KMS-11 (cell line): Measurements from ENCODE around the gene PNLIPRP2.

Experiments
- H2AFZ ChIP-seq: fragments of 200-600 bp; sonication (generic); 2 replicates; pipeline ENCODE4 v1.6.1; 2016; ENCODE audit warnings: antibody characterized with exemption, mixed run types, low read depth
- H3K27ac ChIP-seq: fragments of 200-600 bp; sonication (generic); 2 replicates; pipeline ENCODE4 v1.6.1; 2016; ENCODE audit warnings: mild to moderate bottlenecking, mixed run types
- H3K27me3 ChIP-seq: fragments of 200-600 bp; sonication (generic); 2 replicates; pipeline ENCODE4 v1.6.1; 2017; ENCODE audit warnings: mild to moderate bottlenecking, low read depth, mixed run types, moderate library complexity; ENCODE audit not compliant: insufficient read depth
- H3K36me3 ChIP-seq: fragments of 200-600 bp; sonication (generic); 2 replicates; pipeline ENCODE4 v1.6.1; 2017; ENCODE audit warnings: mild to moderate bottlenecking, mixed run types; ENCODE audit not compliant: insufficient read depth
- H3K4me1 ChIP-seq: fragments of 200-600 bp; sonication (generic); 2 replicates; pipeline ENCODE4 v1.6.1; 2016; ENCODE audit warnings: mild to moderate bottlenecking, low read depth, mixed run types; ENCODE audit not compliant: poor library complexity, severe bottlenecking
- H3K4me2 ChIP-seq: fragments of 200-600 bp; sonication (generic); 2 replicates; pipeline ENCODE4 v1.7.0; 2016; ENCODE audit warnings: mild to moderate bottlenecking, mixed run types
- H3K4me3 ChIP-seq: fragments of 200-600 bp; sonication (generic); IDR thresholded peaks from 2 replicates; pipeline ENCODE4 v1.6.1; 2017; ENCODE audit warnings: low read depth, low read length, mixed read lengths; ENCODE audit not compliant: insufficient read depth
- H3K79me2 ChIP-seq: fragments of 200-600 bp; sonication (generic); 2 replicates; pipeline ENCODE4 v1.6.1; 2016; ENCODE audit warnings: low read depth, mixed run types; ENCODE audit not compliant: insufficient read depth
- H3K9ac ChIP-seq: fragments of 200-600 bp; sonication (generic); 2 replicates; pipeline ENCODE4 v1.6.1; 2016; ENCODE audit warnings: mild to moderate bottlenecking, mixed run types
- H4K20me1 ChIP-seq: fragments of 200-600 bp; sonication (generic); 2 replicates; pipeline ENCODE4 v1.6.1; 2016; ENCODE audit warnings: mild to moderate bottlenecking, mixed run types; ENCODE audit not compliant: insufficient read depth
- TF ChIP-seq, protein P1 (sequence below): fragments of 200-600 bp; sonication (generic); conservative IDR thresholded peaks from 2 replicates; pipeline ENCODE4 v1.6.1; 2017; ENCODE audit warnings: low read depth, mild to moderate bottlenecking, antibody characterized with exemption, low read length, moderate library complexity, mixed read lengths

PNLIPRP2 gene

GRCh38 chr10:116602648-116603400 lies 17.9 kb upstream of the PNLIPRP2 start:
- Histone ChIP-seq H2AFZ (no peak overlapping the region), H3K4me2 (no peak overlapping the region), H3K4me1 (no peaks in the 10 kb centered on the region), H3K4me3 (no peak overlapping the region), H3K27ac (no peak overlapping the region), H3K9ac (no peak overlapping the region), H3K27me3 (no peaks in the 10 kb centered on the region), H3K79me2 (no peaks in the 10 kb centered on the region), H4K20me1 (no peaks in the 10 kb centered on the region), H3K36me3 (no peaks in the 10 kb centered on the region)
- TF ChIP-seq, protein P1, sequence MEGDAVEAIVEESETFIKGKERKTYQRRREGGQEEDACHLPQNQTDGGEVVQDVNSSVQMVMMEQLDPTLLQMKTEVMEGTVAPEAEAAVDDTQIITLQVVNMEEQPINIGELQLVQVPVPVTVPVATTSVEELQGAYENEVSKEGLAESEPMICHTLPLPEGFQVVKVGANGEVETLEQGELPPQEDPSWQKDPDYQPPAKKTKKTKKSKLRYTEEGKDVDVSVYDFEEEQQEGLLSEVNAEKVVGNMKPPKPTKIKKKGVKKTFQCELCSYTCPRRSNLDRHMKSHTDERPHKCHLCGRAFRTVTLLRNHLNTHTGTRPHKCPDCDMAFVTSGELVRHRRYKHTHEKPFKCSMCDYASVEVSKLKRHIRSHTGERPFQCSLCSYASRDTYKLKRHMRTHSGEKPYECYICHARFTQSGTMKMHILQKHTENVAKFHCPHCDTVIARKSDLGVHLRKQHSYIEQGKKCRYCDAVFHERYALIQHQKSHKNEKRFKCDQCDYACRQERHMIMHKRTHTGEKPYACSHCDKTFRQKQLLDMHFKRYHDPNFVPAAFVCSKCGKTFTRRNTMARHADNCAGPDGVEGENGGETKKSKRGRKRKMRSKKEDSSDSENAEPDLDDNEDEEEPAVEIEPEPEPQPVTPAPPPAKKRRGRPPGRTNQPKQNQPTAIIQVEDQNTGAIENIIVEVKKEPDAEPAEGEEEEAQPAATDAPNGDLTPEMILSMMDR, result no peak

GRCh38 chr10:116606061-116606483 lies 14.7 kb upstream of the PNLIPRP2 start:
- TF ChIP-seq, protein P1, result no peak
- no peaks in the 10 kb centered on the region for H3K4me1 ChIP-seq
- H3K27me3 ChIP-seq, result no peaks in the 10 kb centered on the region
- no peak overlapping the region for H3K27ac ChIP-seq
- H3K36me3 ChIP-seq, result no peaks in the 10 kb centered on the region
- no peaks in the 10 kb centered on the region for H4K20me1 ChIP-seq
- no peaks in the 10 kb centered on the region for H3K79me2 ChIP-seq
- H3K4me3 ChIP-seq, result no peak overlapping the region
- H2AFZ ChIP-seq, result no peak overlapping the region
- H3K9ac ChIP-seq, result no peak overlapping the region
- no peak overlapping the region for H3K4me2 ChIP-seq

GRCh38 chr10:116607336-116607735 lies 13.4 kb upstream of the PNLIPRP2 start:
- no peaks in the 10 kb centered on the region for H3K79me2 ChIP-seq
- H3K9ac ChIP-seq, result no peak overlapping the region
- H3K4me3 ChIP-seq, result no peak overlapping the region
- no peaks in the 10 kb centered on the region for H3K36me3 ChIP-seq
- H3K27me3 ChIP-seq, result no peaks in the 10 kb centered on the region
- TF ChIP-seq, protein P1, result no peak
- H3K27ac ChIP-seq, result no peak overlapping the region
- H3K4me2 ChIP-seq, result no peak overlapping the region
- H3K4me1 ChIP-seq, result no peaks in the 10 kb centered on the region
- H4K20me1 ChIP-seq, result no peaks in the 10 kb centered on the region
- H2AFZ ChIP-seq, result no peak overlapping the region

- TF ChIP-seq, protein P1, result no peak
- H4K20me1 ChIP-seq, result no peaks in the 10 kb centered on the region
- no peaks in the 10 kb centered on the region for H3K36me3 ChIP-seq
- no peak overlapping the region for H3K27ac ChIP-seq
- H3K4me1 ChIP-seq, result no peaks in the 10 kb centered on the region
- H2AFZ ChIP-seq, result peak overlapping the region; percentile 44; the same call in 1 of the 2 replicates
- no peak overlapping the region for H3K4me2 ChIP-seq
- H3K79me2 ChIP-seq, result no peaks in the 10 kb centered on the region
- no peak overlapping the region for H3K4me3 ChIP-seq
- no peaks in the 10 kb centered on the region for H3K27me3 ChIP-seq
- no peak overlapping the region for H3K9ac ChIP-seq
Observed at GRCh38 chr10:116608686-116609594, 11.8 kb upstream of the PNLIPRP2 start.
